Measurements from ENCODE around the gene CBFA2T2. TPM values are rescaled to one million over a fixed set of nuclear protein-coding genes. Genes with fewer than 3 reads are reported as not detected.

The CBFA2T2 gene
- total RNA-seq, 1 experiment from 2014 or later, result 16.3 TPM

- ChIA-PET POLR2A (no interaction called here), CTCF (no interaction called here)
- Histone ChIP-seq H3K9me3 (ENCODE audit: control insufficient read depth, insufficient read depth, low read depth, low read length) (no peaks in the 10 kb centered on the region), H3K4me3 (ENCODE audit: low read depth in 2 of 2, low read length in 2 of 2) (no peak overlapping the region), H3K27ac (ENCODE audit: low read length) (no peak overlapping the region), H3K36me3 (ENCODE audit: control insufficient read depth, insufficient read depth, low read length) (no peaks in the 10 kb centered on the region; the same call in 1 of the 2 replicates), H3K4me1 (ENCODE audit: control insufficient read depth, insufficient read depth, low read length) (peaks cover 15% of the 10 kb centered on the region), H3K27me3 (ENCODE audit: control insufficient read depth, insufficient read depth, low read length) (no peaks in the 10 kb centered on the region)
- intact Hi-C loops (cut with micrococcal nuclease; ENCODE audit: unreplicated experiment) (no loop called here), in situ Hi-C loops (cut with HindIII; ENCODE audit: low pct_unique_long_range_greater_than_20kb, low sequenced_read_pairs) (no loop called here)
- DNase-seq (ENCODE audit: low read depth, low spot score), result no peak
- TF ChIP-seq REST (IDR thresholded peaks at IDR 0.05; ENCODE audit: insufficient read depth in 1 of 2, low read depth in 2 of 2, low read length in 1 of 2), result no peak
- TF ChIP-seq POLR2AphosphoS5 (IDR thresholded peaks at IDR 0.05; ENCODE audit: low read depth, low read length), result no peak
- no peak for TF ChIP-seq SIN3A (IDR thresholded peaks at IDR 0.05; ENCODE audit: borderline replicate concordance, insufficient read depth, low read depth, low read length)
- no peak for TF ChIP-seq CTCF (IDR thresholded peaks at IDR 0.05)
- no peak for TF ChIP-seq TCF7L2 (IDR thresholded peaks at IDR 0.05; ENCODE audit: low read depth, low read length)
- no TSS peak for BruUV-seq (replicated peaks)
- no peak for ATAC-seq
Measured at GRCh38 chr20:33644313-33645071, 154.6 kb downstream of the CBFA2T2 start.

- POLR2A ChIA-PET, result no interaction called here
- in situ Hi-C loops (cut with HindIII; ENCODE audit: low pct_unique_long_range_greater_than_20kb, low sequenced_read_pairs) (no loop called here), intact Hi-C loops (cut with micrococcal nuclease; ENCODE audit: unreplicated experiment) (no loop called here)
- no peak for DNase-seq (ENCODE audit: low read depth, low spot score)
- no peaks in the 10 kb centered on the region for H3K9me3 ChIP-seq (ENCODE audit: control insufficient read depth, insufficient read depth, low read depth, low read length)
- H3K27me3 ChIP-seq (ENCODE audit: control insufficient read depth, insufficient read depth, low read length), result no peaks in the 10 kb centered on the region
- CTCF ChIA-PET, result no interaction called here
- peaks cover 15% of the 10 kb centered on the region for H3K4me1 ChIP-seq (ENCODE audit: control insufficient read depth, insufficient read depth, low read length)
- no peak for TF ChIP-seq CTCF (IDR thresholded peaks at IDR 0.05)
- no peak for TF ChIP-seq POLR2AphosphoS5 (IDR thresholded peaks at IDR 0.05; ENCODE audit: low read depth, low read length)
- no peak for TF ChIP-seq REST (IDR thresholded peaks at IDR 0.05; ENCODE audit: insufficient read depth in 1 of 2, low read depth in 2 of 2, low read length in 1 of 2)
- TF ChIP-seq TCF7L2 (IDR thresholded peaks at IDR 0.05; ENCODE audit: low read depth, low read length), result no peak
- TF ChIP-seq SIN3A (IDR thresholded peaks at IDR 0.05; ENCODE audit: borderline replicate concordance, insufficient read depth, low read depth, low read length), result no peak
- H3K36me3 ChIP-seq (ENCODE audit: control insufficient read depth, insufficient read depth, low read length), result no peaks in the 10 kb centered on the region; the same call in 1 of the 2 replicates
- BruUV-seq (replicated peaks), result no TSS peak
- H3K27ac ChIP-seq (ENCODE audit: low read length), result no peak overlapping the region
- no peak overlapping the region for H3K4me3 ChIP-seq (ENCODE audit: low read depth in 2 of 2, low read length in 2 of 2)
- no peak for ATAC-seq
Measured at GRCh38 chr20:33645072-33645358, 155.1 kb downstream of the CBFA2T2 start.

All from Panc1 (cell line).